Measurements from ENCODE around the gene MTUS2.

MTUS2 gene

DNA sequence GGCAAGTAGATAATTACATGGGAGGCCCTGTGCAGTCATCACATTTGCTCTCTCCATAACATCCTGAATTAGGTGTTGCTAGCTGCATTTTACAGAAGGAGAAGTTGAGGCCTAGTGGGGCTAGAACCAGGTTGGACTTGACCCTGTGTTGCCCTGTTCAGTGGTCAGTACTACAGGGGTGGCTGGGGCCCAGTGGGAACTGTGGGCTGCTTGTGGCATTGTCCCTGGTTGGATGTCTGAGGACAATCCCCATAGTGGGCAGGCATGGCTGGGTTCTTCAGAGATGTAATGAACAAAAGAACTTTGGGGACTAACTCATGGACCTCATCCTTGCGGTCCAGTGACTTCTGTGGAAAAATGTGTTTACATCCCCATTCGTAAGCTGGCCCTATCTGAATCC, 38.9 kb downstream of the MTUS2 start:
- DNase-seq (ENCODE audit: low spot score): no peak

DNA sequence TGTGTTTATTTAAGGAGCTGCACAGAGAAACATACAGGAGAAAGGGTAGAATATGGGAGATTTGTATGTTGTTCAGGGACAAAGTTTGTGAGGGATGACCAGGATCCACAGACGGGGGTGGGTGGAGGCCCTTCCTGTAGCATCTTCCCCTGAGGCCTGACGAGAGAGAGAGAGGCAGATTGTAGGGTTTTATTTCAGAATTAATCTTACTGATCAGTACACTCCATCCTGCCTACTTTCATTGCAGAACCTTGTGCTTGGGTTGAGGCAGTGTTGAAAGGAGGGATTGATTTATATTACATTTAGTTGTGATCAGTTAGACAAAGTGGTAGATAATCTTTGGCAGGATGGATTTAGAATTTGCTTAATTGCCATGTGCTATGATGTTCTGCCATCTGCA, 39.6 kb downstream of the MTUS2 start:
- DNase-seq (ENCODE audit: low spot score): no peak

DNA sequence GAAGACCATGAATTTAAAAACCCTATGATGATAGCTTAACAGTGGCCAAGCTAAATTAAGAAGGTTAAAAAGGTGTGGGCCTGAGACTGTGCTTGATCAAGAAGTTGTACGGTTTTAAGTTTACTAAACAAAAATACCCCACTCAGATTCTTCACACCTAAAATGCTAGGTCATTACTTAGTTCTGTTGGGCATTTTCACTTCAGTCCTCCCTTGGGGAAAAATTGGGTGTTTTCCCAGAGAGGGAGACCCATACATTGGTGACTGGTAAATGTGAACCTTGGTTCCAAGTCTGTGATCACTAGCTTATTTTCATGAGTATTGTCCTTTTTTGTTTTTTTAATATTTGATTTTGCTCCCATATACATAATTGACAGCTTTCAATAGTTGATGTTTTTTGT, 44.4 kb downstream of the MTUS2 start:
- no peak for DNase-seq (ENCODE audit: low spot score)

DNA sequence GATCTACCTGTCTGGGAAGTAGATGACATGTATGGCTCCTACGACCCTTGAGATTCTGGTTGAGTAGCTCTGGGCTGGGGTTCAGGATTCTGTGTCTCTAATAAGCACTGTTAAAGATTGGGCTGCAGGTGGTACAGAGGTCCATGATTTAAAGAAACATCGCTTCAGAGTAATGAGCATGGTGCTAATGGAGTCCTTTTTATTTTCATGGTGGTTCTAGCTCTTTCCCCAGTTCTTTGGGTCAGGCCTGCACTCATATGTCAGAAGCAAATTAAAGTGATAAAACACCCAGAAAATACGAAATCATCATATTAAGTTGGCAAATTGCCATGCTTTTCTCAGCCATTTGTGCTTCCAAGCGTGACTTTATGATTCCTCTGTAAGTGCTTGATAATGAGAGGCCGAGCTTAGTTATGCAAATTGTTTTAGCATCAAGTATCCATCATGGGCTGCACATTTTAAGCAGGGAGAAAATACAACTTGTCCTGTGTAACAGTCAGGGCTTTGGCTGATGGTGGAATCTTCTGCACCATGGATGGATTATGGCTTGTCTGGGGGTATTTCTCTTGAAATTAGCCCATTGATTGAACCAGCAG, 45.1 kb downstream of the MTUS2 start:
- DNase-seq (ENCODE audit: low spot score): no peak

DNA sequence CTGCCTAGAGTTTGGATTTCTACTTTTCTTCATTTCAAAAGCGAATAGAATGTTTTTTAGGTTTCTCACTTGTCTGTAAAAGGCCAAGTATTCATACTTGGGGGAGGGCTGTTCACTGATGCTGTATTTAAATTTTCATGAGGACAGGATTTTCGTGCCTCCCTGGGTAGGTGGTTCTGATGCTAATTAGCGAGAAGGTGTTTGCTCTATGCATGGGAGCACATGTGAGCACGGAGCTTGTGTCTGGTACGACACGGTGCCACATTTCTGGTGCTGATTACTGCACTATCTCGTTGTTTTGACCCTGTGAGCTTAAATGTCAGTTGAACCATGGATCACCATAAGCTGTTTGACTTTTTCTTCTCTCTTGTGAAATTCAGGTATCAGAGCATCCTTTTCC, 45.8 kb downstream of the MTUS2 start:
- no peak for DNase-seq (ENCODE audit: low spot score)

DNA sequence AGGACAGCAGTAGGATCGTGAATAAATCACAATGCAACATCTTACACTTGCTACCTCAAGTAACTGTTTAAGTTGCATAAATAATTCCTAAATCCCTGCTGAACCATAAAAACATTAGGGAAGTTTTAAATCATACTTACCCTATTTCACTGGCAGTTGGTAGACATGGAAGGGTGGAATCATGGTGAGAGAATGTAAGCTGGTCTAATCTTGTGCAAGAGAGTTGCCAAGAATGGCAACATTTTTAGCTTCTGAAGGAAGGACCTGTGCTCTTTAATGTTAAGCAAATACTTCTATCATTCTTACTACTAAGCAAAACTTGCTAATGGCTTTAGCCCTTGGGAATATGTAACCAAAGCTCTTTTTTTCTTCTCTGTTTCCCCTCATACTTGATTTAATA, 46.8 kb downstream of the MTUS2 start:
- no peak for DNase-seq (ENCODE audit: low spot score)

DNA sequence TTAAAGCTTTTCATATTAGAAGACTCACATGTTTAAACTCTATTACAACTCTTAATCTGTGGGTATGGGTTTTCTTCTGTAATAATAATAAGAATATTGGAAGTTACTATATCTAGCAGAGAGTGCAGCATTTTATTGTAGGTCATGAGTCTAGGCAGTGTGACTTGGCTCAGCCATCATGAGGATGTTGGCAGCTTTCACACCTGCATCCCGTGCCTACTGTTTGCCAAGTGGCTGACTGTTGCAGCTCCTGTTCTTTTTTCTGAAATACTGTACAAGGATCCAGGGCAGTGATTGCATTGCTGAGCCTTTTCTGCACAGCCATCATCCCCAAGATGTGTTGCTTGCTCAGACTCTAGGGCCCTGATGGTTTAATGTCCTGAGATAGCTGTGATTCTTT, 47.4 kb downstream of the MTUS2 start:
- no peak for DNase-seq (ENCODE audit: low spot score)

DNA sequence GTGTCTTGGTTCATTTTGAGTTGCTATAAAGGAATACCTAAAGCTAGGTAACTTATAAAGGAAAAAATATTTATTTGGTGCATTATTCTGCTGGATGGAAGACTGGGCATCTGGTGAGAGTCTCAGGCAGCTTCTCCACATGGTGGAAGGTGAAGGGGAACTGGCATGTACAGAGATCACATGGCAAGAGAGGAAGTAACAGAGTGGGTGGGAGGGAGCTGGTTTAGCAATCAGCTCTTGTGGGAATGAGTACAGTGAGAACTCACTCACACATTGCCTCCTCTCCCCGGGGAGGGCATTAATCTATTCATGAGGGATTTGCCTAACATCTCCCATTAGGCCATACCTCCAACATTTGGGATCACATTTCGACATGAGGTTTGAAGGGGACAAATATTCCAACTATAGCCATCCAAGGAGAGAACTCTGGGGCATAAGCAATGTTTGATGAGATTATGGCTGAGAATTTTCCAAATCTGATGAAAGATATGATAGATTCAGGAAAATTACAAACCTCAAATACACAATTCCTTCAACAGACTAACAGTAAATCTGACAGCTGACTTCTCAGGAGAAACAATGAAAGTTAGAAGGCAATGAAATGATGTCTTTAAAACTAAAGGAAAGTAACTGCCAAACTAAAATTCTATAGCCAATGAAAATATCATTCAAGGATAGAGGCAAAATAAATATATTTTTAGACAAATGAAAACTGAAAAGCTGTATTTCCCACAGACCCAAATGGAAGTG, 52.5 kb downstream of the MTUS2 start:
- no peak for DNase-seq (ENCODE audit: low spot score)

DNA sequence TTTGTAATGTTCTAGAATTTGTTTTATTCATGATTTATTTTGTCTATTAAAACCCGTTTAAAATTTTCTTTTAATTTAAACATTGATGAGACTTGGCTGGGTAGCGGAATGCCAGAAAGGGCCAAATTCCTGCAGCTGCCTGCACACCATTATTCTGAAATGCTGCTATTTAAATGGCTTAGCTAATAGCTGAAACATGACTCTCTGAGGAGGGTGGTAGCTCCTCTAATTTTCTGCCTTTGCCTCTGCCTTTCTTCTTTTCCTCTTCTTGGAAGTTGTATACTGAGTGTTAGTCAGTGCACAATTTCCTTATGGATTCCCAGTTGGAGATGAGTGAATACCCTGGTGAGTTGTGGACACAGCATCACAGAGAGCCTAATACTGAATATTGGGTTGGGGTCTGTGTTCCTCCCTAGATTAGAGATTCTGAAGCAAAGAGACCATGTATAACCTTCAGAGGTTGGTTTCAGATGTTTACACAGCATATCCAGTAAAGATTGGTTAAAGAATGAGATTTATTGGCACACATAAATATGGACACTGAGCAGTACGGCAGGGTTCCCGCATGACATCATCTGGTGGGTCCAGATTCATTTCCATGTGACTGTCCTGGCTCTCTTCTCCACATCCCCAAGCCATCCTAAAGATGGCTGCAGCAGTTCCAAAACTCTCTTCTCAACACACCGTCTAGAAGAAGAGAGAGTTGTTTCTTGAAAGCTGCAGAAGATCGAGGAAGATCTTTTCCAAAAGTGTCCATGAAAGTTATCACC, 55.9 kb downstream of the MTUS2 start:
- no peak for DNase-seq (ENCODE audit: low spot score)

DNA sequence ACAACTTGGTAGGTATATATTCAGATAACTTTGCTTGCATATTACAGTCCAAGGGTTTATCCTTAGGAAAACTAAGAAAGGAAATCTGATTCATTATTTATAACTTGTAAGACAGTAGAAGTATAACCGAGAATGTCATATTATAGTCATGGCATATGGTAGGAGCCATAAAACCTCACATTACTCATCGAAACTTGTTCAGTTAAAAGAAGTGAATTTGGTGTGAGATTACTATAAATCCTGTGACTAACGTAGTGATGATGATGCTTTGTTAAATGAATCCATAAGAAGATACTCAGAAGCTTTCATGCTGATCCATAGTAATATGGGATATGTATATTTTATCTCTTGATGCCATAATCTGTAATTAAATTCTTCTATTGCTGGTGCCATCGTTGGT, 57.3 kb downstream of the MTUS2 start:
- DNase-seq (ENCODE audit: low spot score): no peak

DNA sequence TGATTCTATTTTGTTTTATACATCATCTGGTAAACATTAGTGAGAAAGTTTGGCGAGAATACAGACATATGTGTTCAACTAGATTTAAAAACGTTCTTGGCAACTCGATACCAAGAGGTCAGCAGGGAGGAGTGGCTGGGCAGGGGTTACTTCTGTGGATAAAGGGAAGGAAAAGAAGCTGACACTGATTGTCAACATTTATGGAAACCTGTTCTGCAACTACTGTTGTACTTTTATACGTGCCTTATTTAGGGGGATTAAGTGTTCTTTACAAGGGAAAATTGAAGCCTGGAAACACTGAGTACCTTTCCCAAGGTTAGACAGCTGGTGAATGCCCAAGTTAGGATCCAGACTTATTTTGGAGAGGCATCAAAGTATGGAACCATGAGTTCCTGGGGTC, 65.0 kb downstream of the MTUS2 start:
- DNase-seq (ENCODE audit: low spot score): no peak

DNA sequence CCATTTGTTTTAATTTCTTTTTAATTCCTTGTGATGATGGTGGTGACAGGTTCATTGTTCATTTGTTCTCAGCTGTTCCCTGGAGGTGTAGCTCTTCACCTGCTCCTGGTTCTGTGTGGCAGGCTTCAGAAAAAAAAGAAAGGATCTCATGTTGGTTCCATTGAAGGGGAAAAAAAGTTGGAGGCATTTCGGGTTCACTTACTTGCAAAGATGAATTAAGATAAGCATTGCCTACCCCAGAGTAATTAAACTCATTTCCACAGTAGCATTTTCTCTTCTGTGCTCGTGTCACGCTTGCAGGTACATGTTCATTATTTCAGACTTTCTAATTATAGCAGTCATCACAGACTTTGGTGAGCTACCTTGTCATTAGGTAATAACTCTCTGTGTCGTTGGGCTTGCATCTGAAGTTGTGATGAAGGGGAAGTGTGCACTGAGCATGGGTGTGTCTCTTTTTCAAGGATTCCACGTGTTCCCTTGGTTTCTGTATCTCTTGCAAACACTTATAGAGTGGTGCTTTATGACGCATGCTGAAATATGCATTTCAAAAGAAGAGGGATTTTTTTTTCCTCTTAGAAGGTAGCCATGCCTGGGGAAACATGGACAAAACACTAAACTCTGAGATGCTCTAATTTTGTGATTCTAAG, 69.1 kb downstream of the MTUS2 start:
- no peak for DNase-seq (ENCODE audit: low spot score)

DNA sequence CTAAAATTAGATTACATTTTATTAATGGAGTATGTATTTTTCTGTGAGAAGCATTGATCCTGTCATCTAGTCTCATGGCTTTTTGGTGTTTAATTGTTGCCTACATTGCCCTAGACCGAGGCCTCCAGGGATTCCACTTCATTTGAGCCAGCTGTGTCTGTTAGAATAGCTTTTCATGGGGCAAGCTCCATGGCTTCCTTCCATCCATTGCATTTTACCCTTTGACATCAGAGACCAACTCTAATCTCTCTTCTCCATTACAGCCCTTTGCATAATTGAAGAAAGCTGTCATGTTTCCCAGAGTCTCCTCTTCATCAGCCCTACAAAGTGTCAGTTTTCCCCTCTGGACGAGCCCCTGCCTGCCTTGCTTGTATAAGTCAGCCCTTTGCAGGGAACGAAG, 70.6 kb downstream of the MTUS2 start:
- no peak for DNase-seq (ENCODE audit: low spot score)

DNA sequence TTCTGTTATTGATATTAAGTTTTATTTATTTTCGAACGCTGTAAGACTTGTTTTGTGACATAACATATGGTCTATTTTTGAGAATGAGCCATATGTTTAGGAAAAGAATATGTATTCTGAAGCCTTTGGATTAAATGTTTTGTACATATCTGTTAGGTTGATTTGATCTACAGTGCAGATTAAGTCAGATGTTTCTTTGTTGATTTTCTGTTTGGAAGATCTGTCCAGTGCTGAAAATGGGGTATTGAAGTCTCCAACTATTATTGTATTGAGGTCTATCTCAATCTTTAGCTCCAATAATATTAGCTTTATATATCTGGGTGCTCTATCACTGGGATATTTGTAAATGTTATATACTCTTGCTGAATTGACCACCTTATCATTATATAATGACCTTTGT, 97.9 kb downstream of the MTUS2 start:
- DNase-seq (ENCODE audit: low spot score): no peak

DNA sequence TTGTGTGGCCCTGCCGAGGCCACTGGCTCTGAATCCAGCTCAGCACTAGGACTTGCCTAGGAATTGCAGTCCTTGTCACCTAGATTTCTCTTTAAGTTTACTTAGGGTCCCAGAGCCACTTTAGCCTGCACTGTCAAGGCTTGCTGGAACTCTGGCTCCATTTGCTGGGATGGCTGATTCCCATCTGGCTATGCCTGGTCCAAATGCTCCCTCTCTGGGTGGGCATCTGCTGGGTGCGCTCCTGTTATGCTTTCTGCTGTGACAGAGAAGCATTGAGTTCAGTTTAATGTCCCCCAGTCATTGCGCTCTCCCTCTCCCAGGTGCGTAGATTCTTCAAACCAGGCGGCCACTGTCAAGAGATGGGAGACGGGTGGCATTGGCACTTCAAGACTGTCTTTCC, 102.2 kb downstream of the MTUS2 start:
- no peak for DNase-seq (ENCODE audit: low spot score)

DNA sequence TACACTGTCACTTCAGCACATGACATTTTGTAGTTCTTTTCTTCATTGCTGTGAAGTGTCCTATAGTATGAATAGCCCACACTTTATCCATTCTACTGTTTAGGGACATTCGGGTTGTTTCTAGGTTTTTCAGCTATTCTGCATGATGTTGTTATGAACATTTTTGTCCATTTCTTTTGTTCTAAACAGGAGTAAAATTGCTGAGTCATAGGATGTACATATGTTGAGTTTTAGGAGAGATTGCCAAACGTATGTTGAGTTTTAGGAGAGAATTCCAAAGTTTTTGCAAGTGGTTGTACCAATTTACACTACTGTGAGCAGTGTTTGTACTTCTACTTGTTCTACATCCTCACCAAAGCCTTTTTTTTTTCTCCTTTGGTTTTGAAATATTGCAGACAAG, 115.0 kb downstream of the MTUS2 start:
- no peak for DNase-seq (ENCODE audit: low spot score)

DNA sequence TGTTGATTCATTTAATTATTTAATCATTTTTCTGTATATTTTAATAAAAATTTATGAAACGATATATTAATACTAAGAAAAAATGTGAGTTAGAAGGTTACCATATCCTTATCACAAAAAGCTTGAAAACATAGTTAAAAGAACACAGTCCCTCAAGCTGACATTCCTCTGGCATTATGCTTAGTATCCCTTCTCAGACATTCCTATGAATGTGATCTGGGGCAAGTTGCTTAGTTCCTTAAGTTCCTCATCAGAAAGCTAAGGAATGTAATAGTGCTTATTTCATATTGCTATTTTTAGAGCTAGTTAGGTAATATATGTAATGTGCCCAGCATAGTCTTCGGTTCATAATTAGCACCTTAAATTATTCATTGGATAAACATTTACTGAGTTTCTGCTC, 122.8 kb downstream of the MTUS2 start:
- no peak for DNase-seq (ENCODE audit: low spot score)

DNA sequence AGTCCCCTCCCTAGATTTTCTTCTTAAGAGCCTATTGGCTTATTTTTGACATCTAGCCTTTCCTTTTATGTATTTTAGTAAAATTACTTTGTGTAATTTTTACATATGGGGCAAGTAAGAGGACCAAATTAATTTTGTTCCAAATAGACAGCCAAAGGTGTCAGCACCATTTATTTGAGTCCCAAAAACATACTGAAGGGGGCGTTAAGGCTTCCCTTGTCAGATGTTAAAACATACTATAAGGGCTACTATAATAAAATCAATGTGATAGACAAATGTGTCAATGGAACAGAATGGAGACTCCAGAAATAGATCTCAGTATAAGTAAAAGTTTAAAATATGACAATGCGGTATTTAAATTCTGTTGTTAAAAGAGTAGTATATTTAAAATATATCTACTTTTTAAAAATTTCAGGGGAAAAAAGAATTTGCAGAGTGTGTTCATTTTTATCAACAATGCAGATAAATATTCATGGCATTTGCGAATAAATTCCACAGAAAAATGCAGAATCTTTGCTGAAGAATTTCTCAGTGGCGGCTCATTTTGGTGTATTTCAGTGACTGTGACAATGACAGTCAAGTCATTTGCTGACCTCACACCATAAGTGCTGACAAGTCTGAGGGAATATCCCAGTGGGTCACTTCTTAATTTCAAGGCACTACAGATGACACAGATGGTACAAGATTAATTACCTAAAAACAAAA, 133.7 kb downstream of the MTUS2 start:
- no peak for DNase-seq (ENCODE audit: low spot score)

DNA sequence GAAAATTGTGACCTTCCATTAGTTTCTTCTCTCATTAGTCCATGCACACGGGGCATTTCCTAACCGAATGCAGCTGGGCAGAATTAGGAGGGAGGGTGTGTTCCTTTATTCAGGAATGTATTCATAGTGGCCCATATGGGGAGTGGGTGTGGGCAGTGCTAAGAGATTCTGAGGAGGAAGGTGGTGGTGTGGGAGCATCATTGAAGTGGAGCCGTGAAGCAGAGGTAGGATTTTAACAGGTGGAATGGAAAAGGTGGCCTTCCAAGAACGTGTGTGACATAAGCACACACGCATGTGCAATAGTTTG, 134.2 kb downstream of the MTUS2 start:
- no peak for DNase-seq (ENCODE audit: low spot score)

DNA sequence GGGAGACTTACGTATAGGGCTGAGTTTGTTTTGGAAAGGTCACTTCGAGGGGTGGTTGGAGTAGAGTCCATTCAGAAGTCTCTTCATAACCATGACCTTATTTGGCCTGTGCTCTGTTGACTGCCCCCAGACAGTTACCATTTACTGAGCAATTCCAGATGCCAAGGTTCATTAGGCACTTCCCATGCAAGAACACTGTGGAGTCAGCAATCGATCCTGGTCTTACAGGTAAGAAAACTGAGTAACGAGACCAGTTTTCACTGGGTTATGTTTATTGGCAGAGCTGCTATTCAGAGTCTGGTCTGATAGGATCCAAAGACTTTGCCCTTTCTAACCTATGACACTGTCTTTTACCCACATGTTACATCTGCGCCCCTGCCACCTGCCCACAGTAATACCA, 134.7 kb downstream of the MTUS2 start:
- no peak for DNase-seq (ENCODE audit: low spot score)

DNA sequence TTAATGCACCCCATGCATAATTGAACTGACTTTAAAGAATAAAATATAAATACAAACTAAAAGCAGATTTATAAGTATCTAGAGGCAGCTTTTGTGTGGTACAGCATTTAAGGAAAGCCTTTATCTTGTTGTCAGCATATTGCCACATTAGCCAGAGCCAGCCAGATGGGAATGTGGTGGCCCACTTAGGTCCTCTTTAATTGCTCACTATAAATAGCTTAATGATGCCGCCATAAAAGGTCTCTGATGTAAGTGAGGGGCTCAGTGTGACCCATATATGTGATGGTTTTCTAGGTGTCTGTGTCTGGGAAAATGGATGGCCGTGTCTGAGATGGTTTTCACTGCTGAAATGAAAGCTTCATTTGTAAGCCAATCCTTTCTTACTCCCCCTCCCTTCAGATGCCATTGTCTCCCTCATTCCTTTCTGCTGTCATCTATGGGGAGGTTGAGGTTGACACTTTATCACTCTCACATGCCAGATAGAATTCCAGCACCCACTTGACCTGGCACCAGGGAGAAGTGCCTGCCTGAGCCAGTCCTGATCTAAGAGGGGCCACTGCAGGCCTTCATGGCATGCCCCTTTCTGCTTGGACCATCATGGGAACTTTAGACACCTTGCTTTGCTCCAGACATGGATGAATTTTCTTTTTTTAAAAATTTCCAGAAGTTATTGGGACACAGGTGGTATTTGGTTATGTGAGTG, 135.3 kb downstream of the MTUS2 start:
- DNase-seq (ENCODE audit: low spot score): no peak

DNA sequence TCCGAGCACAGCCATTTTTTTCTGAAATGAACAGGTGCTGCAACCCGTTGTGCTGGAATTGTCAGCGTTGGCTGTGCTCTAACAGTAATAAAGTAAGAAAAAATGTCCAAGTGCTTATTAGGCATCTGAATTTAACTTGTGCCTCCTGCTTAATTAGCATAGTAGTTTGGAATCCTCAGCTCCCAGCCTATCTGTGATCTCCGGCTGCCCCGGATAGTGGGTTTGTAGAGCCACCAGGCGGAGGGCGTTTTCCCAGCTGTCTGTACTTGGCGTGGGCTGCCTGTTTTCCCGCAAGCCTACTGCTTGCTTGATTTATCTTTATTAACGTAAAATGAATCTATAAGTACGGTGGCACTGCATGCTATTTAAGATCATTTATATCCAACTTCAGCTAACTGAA, 137.9 kb downstream of the MTUS2 start:
- no peak for DNase-seq (ENCODE audit: low spot score)
